Fibroblast of lung (primary cell): ENCODE measurements around the gene CHAMP1.

Experiments
- EZH2 ChIP-seq: IDR thresholded peaks from 2 replicates; pipeline ENCODE4 v1.5.1; 2012; ENCODE audit warnings: low read length, control low read depth, mild to moderate bottlenecking; ENCODE audit errors: missing control alignments
- TF ChIP-seq, protein P1 (sequence below), 2 donors: IDR thresholded peaks in 1 of 2; conservative IDR thresholded peaks in 1 of 2; 1 replicate in 1 of 2; 2 replicates in 1 of 2; pipeline ENCODE4 v1.5.1; 2011 to 2012; ENCODE audit warnings: low read length in 2 of 2, control low read depth in 1 of 2, inconsistent platforms in 1 of 2, low read depth in 1 of 2, mild to moderate bottlenecking in 1 of 2

DNA sequence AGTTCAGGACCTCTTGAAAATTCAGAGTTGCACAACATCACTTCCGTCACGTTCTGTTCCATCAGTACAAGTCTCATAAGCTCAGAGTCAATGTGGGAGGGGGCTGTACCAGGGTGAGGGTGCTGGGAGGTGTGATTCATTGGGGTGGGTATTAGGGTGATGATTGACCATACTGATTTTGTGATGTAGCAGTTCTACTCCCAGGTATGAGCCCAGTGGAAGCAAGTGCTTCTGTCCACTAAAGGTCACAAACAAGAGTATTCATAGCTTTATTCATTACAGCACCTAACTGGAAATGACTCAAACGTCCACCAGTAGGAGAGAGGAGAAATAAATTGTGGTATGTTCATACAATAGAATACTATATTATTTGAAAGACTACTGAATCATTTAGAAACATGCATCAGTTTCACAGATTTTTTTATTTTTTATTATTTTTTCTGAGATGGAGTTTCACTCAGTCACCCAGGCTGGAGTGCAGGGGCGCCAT lies 45.0 kb upstream of the CHAMP1 start:
- TF ChIP-seq, protein P1, sequence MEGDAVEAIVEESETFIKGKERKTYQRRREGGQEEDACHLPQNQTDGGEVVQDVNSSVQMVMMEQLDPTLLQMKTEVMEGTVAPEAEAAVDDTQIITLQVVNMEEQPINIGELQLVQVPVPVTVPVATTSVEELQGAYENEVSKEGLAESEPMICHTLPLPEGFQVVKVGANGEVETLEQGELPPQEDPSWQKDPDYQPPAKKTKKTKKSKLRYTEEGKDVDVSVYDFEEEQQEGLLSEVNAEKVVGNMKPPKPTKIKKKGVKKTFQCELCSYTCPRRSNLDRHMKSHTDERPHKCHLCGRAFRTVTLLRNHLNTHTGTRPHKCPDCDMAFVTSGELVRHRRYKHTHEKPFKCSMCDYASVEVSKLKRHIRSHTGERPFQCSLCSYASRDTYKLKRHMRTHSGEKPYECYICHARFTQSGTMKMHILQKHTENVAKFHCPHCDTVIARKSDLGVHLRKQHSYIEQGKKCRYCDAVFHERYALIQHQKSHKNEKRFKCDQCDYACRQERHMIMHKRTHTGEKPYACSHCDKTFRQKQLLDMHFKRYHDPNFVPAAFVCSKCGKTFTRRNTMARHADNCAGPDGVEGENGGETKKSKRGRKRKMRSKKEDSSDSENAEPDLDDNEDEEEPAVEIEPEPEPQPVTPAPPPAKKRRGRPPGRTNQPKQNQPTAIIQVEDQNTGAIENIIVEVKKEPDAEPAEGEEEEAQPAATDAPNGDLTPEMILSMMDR (conservative IDR thresholded peaks at IDR 0.05 in 1 of 2, IDR thresholded peaks at IDR 0.05 in 1 of 2; ENCODE audit: low read depth in 1 of 2, low read length in 2 of 2): no peak
- no peak for TF ChIP-seq EZH2
